DOHH2 (cell line): ENCODE data around the gene PKD2L2.

Experiments used
- H3F3A ChIP-seq: fragments of 200-600 bp; sonication (generic), shearing (Covaris generic); 2 replicates; pipeline ENCODE4 v1.6.0; 2016; ENCODE audit warnings: antibody characterized with exemption, mild to moderate bottlenecking; ENCODE audit not compliant: control insufficient read depth, insufficient read depth
- H3K27ac ChIP-seq: fragments of 200-600 bp; sonication (generic); 2 replicates; pipeline ENCODE4 v1.5.1; 2014; ENCODE audit warnings: low read depth, mild to moderate bottlenecking, low read length, moderate library complexity
- H3K27me3 ChIP-seq: fragments of 200-600 bp; sonication (generic); 2 replicates; pipeline ENCODE4 v1.6.1; 2014; ENCODE audit warnings: mild to moderate bottlenecking, low read length, mixed read lengths; ENCODE audit not compliant: control insufficient read depth
- H3K36me3 ChIP-seq: fragments of 200-600 bp; sonication (generic); 2 replicates; pipeline ENCODE4 v1.6.1; 2014; ENCODE audit warnings: mild to moderate bottlenecking, low read length, moderate library complexity, mixed read lengths; ENCODE audit not compliant: control insufficient read depth
- H3K4me1 ChIP-seq: fragments of 200-600 bp; sonication (generic); 2 replicates; pipeline ENCODE4 v1.6.1; 2014; ENCODE audit warnings: mild to moderate bottlenecking, low read length, mixed read lengths; ENCODE audit not compliant: control insufficient read depth
- H3K4me2 ChIP-seq: fragments of 200-600 bp; sonication (generic); 2 replicates; pipeline ENCODE4 v1.6.0; 2014; ENCODE audit warnings: mild to moderate bottlenecking, low read length, moderate library complexity
- H3K4me3 ChIP-seq: fragments of 200-600 bp; sonication (generic); 2 replicates; pipeline ENCODE4 v1.5.1; 2014; ENCODE audit warnings: mild to moderate bottlenecking, low read length, mixed read lengths
- H3K79me2 ChIP-seq: fragments of 200-600 bp; sonication (generic); 2 replicates; pipeline ENCODE4 v1.6.1; 2014; ENCODE audit warnings: mild to moderate bottlenecking, low read length, mixed read lengths; ENCODE audit not compliant: control insufficient read depth
- H3K9me2 ChIP-seq: fragments of 200-600 bp; sonication (generic); replicated peaks from 2 replicates; pipeline ENCODE4 v1.6.1; 2014; ENCODE audit warnings: mild to moderate bottlenecking, low read length, mixed read lengths; ENCODE audit not compliant: control insufficient read depth
- H3K9me3 ChIP-seq: fragments of 200-600 bp; sonication (generic); 2 replicates; pipeline ENCODE4 v1.6.1; 2014; ENCODE audit warnings: antibody characterized with exemption, low read length, mixed read lengths; ENCODE audit not compliant: control insufficient read depth, insufficient read depth
- H4K20me1 ChIP-seq: fragments of 200-600 bp; sonication (generic); 2 replicates; pipeline ENCODE4 v1.6.0; 2014; ENCODE audit warnings: low read depth, mild to moderate bottlenecking, antibody characterized with exemption, low read length, moderate library complexity; ENCODE audit not compliant: control insufficient read depth, insufficient read depth
- EZH2phosphoT487 ChIP-seq: fragments of 200-600 bp; sonication (generic); IDR thresholded peaks from 2 replicates; pipeline ENCODE4 v1.6.1; 2017; ENCODE audit warnings: borderline replicate concordance, mild to moderate bottlenecking, antibody characterized with exemption, low read length, moderate library complexity, mixed read lengths
- TF ChIP-seq, protein P1 (sequence below): fragments of 200-600 bp; sonication (generic); IDR thresholded peaks from one replicate; pipeline ENCODE4 v1.5.1; 2014; ENCODE audit warnings: antibody characterized with exemption, mild to moderate bottlenecking, low read depth, low read length; ENCODE audit not compliant: poor library complexity, severe bottlenecking

PKD2L2 gene

GRCh38 chr5:137896560-137896959, 7.3 kb downstream of the PKD2L2 start:
- Histone ChIP-seq H3K79me2 (no peaks in the 10 kb centered on the region), H3K27ac (peak overlapping the region; percentile 44), H3K4me1 (peaks cover 75% of the 10 kb centered on the region), H3K4me3 (0 out of 2 replicates have a peak overlapping the region, but pooled peaks have one; percentile 14), H3K9me2 (no peaks in the 10 kb centered on the region), H3K36me3 (no peaks in the 10 kb centered on the region), H4K20me1 (no peaks in the 10 kb centered on the region), H3K9me3 (no peaks in the 10 kb centered on the region), H3F3A (peaks cover 16% of the 10 kb centered on the region), H3K27me3 (no peaks in the 10 kb centered on the region), H3K4me2 (peak overlapping the region; percentile 54)
- TF ChIP-seq EZH2phosphoT487, result no peak
- TF ChIP-seq, protein P1, sequence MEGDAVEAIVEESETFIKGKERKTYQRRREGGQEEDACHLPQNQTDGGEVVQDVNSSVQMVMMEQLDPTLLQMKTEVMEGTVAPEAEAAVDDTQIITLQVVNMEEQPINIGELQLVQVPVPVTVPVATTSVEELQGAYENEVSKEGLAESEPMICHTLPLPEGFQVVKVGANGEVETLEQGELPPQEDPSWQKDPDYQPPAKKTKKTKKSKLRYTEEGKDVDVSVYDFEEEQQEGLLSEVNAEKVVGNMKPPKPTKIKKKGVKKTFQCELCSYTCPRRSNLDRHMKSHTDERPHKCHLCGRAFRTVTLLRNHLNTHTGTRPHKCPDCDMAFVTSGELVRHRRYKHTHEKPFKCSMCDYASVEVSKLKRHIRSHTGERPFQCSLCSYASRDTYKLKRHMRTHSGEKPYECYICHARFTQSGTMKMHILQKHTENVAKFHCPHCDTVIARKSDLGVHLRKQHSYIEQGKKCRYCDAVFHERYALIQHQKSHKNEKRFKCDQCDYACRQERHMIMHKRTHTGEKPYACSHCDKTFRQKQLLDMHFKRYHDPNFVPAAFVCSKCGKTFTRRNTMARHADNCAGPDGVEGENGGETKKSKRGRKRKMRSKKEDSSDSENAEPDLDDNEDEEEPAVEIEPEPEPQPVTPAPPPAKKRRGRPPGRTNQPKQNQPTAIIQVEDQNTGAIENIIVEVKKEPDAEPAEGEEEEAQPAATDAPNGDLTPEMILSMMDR, result no peak

DNA sequence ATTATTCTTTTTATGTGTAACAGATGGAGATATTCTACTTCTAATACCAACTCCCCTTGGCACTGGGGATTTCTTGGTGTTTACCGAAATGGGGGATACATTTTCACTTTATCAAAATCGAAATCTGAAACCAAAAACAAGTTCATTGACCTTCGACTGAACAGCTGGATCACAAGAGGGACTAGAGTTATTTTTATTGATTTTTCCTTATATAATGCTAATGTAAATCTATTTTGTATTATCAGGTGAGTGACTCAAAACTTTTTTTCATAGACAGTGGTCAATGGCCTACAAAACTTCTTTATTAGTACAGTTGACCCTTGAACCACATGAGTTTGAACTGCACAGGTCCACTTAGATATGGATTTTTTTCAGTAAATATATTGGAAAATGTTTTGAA, 10.2 kb downstream of the PKD2L2 start:
- no peaks in the 10 kb centered on the region for H4K20me1 ChIP-seq
- no peaks in the 10 kb centered on the region for H3K79me2 ChIP-seq
- H3F3A ChIP-seq, result peaks cover 10% of the 10 kb centered on the region
- H3K4me2 ChIP-seq, result peak overlapping the region; percentile 59
- no peaks in the 10 kb centered on the region for H3K9me2 ChIP-seq
- peak overlapping the region; percentile 48 for H3K4me3 ChIP-seq
- no peaks in the 10 kb centered on the region for H3K27me3 ChIP-seq
- no peaks in the 10 kb centered on the region for H3K9me3 ChIP-seq
- H3K36me3 ChIP-seq, result no peaks in the 10 kb centered on the region
- no peak for TF ChIP-seq EZH2phosphoT487
- TF ChIP-seq, protein P1, result no peak
- H3K4me1 ChIP-seq, result peaks cover 90% of the 10 kb centered on the region
- H3K27ac ChIP-seq, result 0 out of 2 replicates have a peak overlapping the region, but pooled peaks have one; percentile 34

GRCh38 chr5:137901011-137901817, 12.0 kb downstream of the PKD2L2 start:
- H4K20me1 ChIP-seq, result no peaks in the 10 kb centered on the region
- H3K36me3 ChIP-seq, result no peaks in the 10 kb centered on the region
- H3K27ac ChIP-seq, result peak overlapping the region; percentile 34
- no peaks in the 10 kb centered on the region for H3K79me2 ChIP-seq
- TF ChIP-seq, protein P1, result no peak
- no peak for TF ChIP-seq EZH2phosphoT487
- H3K4me1 ChIP-seq, result peaks cover 82% of the 10 kb centered on the region
- no peaks in the 10 kb centered on the region for H3K9me2 ChIP-seq
- no peaks in the 10 kb centered on the region for H3K27me3 ChIP-seq
- peaks cover 8% of the 10 kb centered on the region; the same call in 1 of the 2 replicates for H3F3A ChIP-seq
- peak overlapping the region; percentile 48 for H3K4me3 ChIP-seq
- H3K4me2 ChIP-seq, result peak overlapping the region; percentile 59
- no peaks in the 10 kb centered on the region for H3K9me3 ChIP-seq
